Neural cell (in vitro differentiated cells): ENCODE data around the gene PKN2. TPM values are rescaled to one million over a fixed set of nuclear protein-coding genes. Genes with fewer than 3 reads are reported as not detected.

Source experiments
- H2AFZ ChIP-seq: fragments of 200-600, 300-800 bp; sonication (generic), shearing (Covaris generic); 2 replicates; pipeline ENCODE4 v1.6.0; 2014; ENCODE audit warnings: low read depth, mild to moderate bottlenecking, antibody characterized with exemption, low read length, moderate library complexity
- H3F3A ChIP-seq: fragments of 200-600 bp; shearing (Covaris generic); 2 replicates; pipeline ENCODE4 v1.6.1; 2016; ENCODE audit warnings: mild to moderate bottlenecking, moderate library complexity, mixed read lengths, antibody characterized with exemption, low read length; ENCODE audit not compliant: insufficient read depth, poor library complexity, severe bottlenecking
- H3K27ac ChIP-seq: fragments of 200-600, 300-800 bp; sonication (generic), shearing (Covaris generic); 2 replicates; pipeline ENCODE4 v1.5.1; 2014; ENCODE audit warnings: mild to moderate bottlenecking, low read length, moderate library complexity
- H3K27me3 ChIP-seq: fragments of 300-800, 200-600 bp; sonication (generic), shearing (Covaris generic); 2 replicates; pipeline ENCODE4 v1.6.0; 2014; ENCODE audit warnings: mild to moderate bottlenecking, low read depth, low read length, moderate library complexity; ENCODE audit not compliant: insufficient read depth
- H3K36me3 ChIP-seq: fragments of 300-800, 200-600 bp; sonication (generic), shearing (Covaris generic); 2 replicates; pipeline ENCODE4 v1.5.1; 2014; ENCODE audit warnings: mild to moderate bottlenecking, antibody characterized with exemption, low read length, moderate library complexity; ENCODE audit not compliant: insufficient read depth
- H3K4me2 ChIP-seq: fragments of 300-800, 200-600 bp; sonication (generic), shearing (Covaris generic); 2 replicates; pipeline ENCODE4 v1.6.0; 2014; ENCODE audit warnings: mild to moderate bottlenecking, low read length
- H3K4me3 ChIP-seq: fragments of 300-800, 200-600 bp; sonication (generic), shearing (Covaris generic); 2 replicates; pipeline ENCODE4 v1.5.1; 2014; ENCODE audit warnings: mild to moderate bottlenecking, low read length, moderate library complexity
- H3K79me2 ChIP-seq: fragments of 200-600 bp; shearing (Covaris generic); replicated peaks from 2 replicates; pipeline ENCODE4 v1.6.0; 2014; ENCODE audit warnings: mild to moderate bottlenecking, low read length, moderate library complexity; ENCODE audit not compliant: insufficient read depth
- H3K9ac ChIP-seq: fragments of 300-800, 200-600 bp; sonication (generic), shearing (Covaris generic); 2 replicates; pipeline ENCODE4 v1.6.1; 2016; ENCODE audit warnings: mild to moderate bottlenecking, low read length, mixed read lengths
- H3K9me2 ChIP-seq: fragments of 200-600 bp; shearing (Covaris generic); 2 replicates; pipeline ENCODE4 v1.6.1; 2016; ENCODE audit warnings: mild to moderate bottlenecking, low read length, mixed read lengths; ENCODE audit not compliant: insufficient read depth
- H3K9me3 ChIP-seq: fragments of 200-600, 300-800 bp; sonication (generic), shearing (Covaris generic); 2 replicates; pipeline ENCODE4 v1.6.1; 2016; ENCODE audit warnings: mild to moderate bottlenecking, mixed run types, low read length, moderate library complexity, mixed read lengths
- H4K20me1 ChIP-seq: fragments of 200-600 bp; shearing (Covaris generic); 2 replicates; pipeline ENCODE4 v1.6.1; 2016; ENCODE audit warnings: mild to moderate bottlenecking, mixed run types; ENCODE audit not compliant: insufficient read depth
- EP300 ChIP-seq: fragments of 450-650 bp; conservative IDR thresholded peaks from 2 replicates; pipeline ENCODE4 v1.6.1; 2014; ENCODE audit warnings: antibody characterized with exemption, mild to moderate bottlenecking, moderate library complexity; ENCODE audit not compliant: poor library complexity, severe bottlenecking
- EZH2 ChIP-seq: fragments of 200-600, 300-800 bp; shearing (Covaris generic), sonication (generic); IDR thresholded peaks from 2 replicates; pipeline ENCODE4 v1.6.1; 2014; ENCODE audit warnings: antibody characterized with exemption, low read length, borderline replicate concordance, mild to moderate bottlenecking; ENCODE audit not compliant: insufficient read depth, poor library complexity, severe bottlenecking
- MXI1 ChIP-seq: fragments of 450-650 bp; conservative IDR thresholded peaks from 2 replicates; pipeline ENCODE4 v1.6.1; 2014; ENCODE audit warnings: antibody characterized with exemption, mild to moderate bottlenecking; ENCODE audit not compliant: poor library complexity, severe bottlenecking
- POLR2AphosphoS5 ChIP-seq: IDR thresholded peaks from 2 replicates; pipeline ENCODE4 v1.6.1; 2012
- RAD21 ChIP-seq: fragments of 450-650 bp; conservative IDR thresholded peaks from 2 replicates; pipeline ENCODE4 v1.6.1; 2014; ENCODE audit warnings: antibody characterized with exemption, mild to moderate bottlenecking, moderate library complexity
- SMC3 ChIP-seq: fragments of 450-650 bp; conservative IDR thresholded peaks from 2 replicates; pipeline ENCODE4 v1.6.1; 2014; ENCODE audit warnings: antibody characterized with exemption, mild to moderate bottlenecking, moderate library complexity; ENCODE audit not compliant: poor library complexity
- TAF1 ChIP-seq: IDR thresholded peaks from 2 replicates; pipeline ENCODE4 v1.6.1; 2012; ENCODE audit warnings: low read depth
- polyA plus RNA-seq: library from polyadenylated mRNA; depleted of rRNA; stranded (reverse); fragments of >200 nt; gene quantifications from 2 replicates; pipeline ENCODE4 v1.2.3, GENCODE V29; 2014
- TF ChIP-seq, protein P1 (sequence below): fragments of 450-650 bp; IDR thresholded peaks from 2 replicates; pipeline ENCODE4 v1.5.1; 2014; ENCODE audit warnings: antibody characterized with exemption, mild to moderate bottlenecking, moderate library complexity; ENCODE audit not compliant: poor library complexity, severe bottlenecking

The PKN2 gene
- polyA plus RNA-seq, 1 donor from 2014 or later = 38.4 TPM

DNA sequence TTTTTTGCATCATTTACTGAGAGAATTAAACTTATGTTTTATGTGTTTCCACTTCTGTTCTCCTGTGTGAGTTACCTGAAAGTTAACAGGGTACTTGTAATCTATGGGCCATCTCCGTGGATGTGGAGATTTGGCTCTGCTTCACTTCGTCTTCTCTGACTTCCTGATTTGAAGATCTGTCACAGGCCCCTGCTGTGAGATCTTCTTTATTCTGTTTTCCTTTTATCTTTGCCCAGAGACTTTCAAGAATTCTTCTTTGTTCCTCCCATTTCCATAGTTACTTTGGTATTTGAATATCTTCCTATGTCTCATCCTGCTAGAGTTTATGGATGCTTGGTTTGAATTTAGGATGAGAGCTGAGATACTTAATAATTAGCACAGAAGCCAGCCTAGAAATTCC, 35.4 kb upstream of the PKN2 start:
- Histone ChIP-seq H4K20me1 (no peaks in the 10 kb centered on the region), H2AFZ (no peak overlapping the region), H3K79me2 (no peaks in the 10 kb centered on the region), H3K27ac (no peak overlapping the region), H3K36me3 (no peaks in the 10 kb centered on the region), H3K9ac (no peak overlapping the region), H3K9me3 (no peaks in the 10 kb centered on the region), H3K4me3 (no peak overlapping the region), H3K9me2 (no peaks in the 10 kb centered on the region), H3F3A (no peaks in the 10 kb centered on the region), H3K27me3 (no peaks in the 10 kb centered on the region), H3K4me2 (no peak overlapping the region)
- TF ChIP-seq EZH2 (no peak), TAF1 (no peak), POLR2AphosphoS5 (no peak), MXI1 (no peak)

DNA sequence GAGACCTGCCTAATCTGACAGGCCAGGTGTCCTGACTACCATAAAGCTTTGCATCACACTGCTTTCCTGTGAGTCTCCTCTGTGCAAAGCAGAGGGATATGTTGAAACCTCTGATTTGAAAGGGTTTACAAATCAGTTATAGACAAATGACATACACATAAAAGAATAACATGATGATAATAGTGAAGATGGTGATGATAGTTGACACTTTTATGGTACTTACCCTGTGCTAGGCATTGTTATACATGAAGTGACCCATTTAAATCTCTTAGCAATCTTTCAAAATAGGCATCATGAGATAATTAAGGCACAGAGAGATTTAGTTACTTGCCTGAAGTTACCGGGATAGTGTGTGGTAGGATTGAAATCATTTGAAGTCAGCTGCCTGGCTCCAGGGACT, 34.1 kb upstream of the PKN2 start:
- H3K27me3 ChIP-seq = no peaks in the 10 kb centered on the region
- no peaks in the 10 kb centered on the region for H3K9me2 ChIP-seq
- no peak overlapping the region for H2AFZ ChIP-seq
- no peak overlapping the region for H3K4me2 ChIP-seq
- TF ChIP-seq EP300 (peak; percentile 91), EZH2 (no peak), SMC3 (no peak), POLR2AphosphoS5 (peak; percentile 68)
- H3F3A ChIP-seq = no peaks in the 10 kb centered on the region
- no peak overlapping the region for H3K9ac ChIP-seq
- no peaks in the 10 kb centered on the region for H3K9me3 ChIP-seq
- no peaks in the 10 kb centered on the region for H4K20me1 ChIP-seq
- no peaks in the 10 kb centered on the region for H3K79me2 ChIP-seq
- H3K27ac ChIP-seq = no peak overlapping the region
- no peaks in the 10 kb centered on the region for H3K36me3 ChIP-seq
- H3K4me3 ChIP-seq = no peak overlapping the region

DNA sequence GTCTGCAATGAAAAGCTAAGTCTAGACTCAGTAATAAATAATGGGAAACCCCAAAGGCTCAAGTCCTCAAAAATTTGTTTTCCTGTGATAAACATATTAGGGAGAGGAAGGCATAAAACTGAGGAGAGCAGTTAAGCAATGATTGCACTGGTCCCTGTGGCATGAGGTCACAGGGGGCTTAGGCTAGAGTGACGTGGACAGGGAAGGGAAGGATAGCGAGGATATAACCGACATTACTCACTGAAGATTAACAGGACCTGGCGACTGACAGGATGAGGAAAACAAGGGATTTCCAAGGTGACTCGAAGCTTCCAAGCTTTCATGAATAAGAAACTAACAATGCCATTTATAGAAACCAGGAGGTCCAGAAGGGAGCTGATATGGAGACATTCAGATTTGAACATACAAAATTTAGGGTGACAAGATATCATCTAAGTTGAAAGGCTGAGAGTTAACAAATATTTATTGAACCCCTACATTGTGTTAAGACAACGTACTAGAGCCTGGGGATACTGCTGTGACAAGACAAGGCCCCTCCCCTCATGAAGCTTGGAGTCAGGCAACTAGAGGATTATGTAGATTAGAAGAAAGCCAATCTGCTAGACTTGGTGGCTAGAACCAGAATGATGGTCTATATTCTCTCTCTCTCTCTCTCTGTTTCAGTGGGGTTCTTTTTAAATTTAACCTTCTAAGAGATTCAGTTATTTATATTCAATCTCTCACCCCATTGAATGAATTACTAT, 33.2 kb upstream of the PKN2 start:
- no peaks in the 10 kb centered on the region for H3K9me2 ChIP-seq
- no peak overlapping the region for H3K4me3 ChIP-seq
- H2AFZ ChIP-seq = no peak overlapping the region
- no peak overlapping the region for H3K4me2 ChIP-seq
- H3K27me3 ChIP-seq = no peaks in the 10 kb centered on the region
- no peaks in the 10 kb centered on the region for H4K20me1 ChIP-seq
- no peak overlapping the region for H3K9ac ChIP-seq
- no peaks in the 10 kb centered on the region for H3K36me3 ChIP-seq
- no peak for TF ChIP-seq RAD21
- TF ChIP-seq MXI1 = no peak
- TF ChIP-seq, protein P1, sequence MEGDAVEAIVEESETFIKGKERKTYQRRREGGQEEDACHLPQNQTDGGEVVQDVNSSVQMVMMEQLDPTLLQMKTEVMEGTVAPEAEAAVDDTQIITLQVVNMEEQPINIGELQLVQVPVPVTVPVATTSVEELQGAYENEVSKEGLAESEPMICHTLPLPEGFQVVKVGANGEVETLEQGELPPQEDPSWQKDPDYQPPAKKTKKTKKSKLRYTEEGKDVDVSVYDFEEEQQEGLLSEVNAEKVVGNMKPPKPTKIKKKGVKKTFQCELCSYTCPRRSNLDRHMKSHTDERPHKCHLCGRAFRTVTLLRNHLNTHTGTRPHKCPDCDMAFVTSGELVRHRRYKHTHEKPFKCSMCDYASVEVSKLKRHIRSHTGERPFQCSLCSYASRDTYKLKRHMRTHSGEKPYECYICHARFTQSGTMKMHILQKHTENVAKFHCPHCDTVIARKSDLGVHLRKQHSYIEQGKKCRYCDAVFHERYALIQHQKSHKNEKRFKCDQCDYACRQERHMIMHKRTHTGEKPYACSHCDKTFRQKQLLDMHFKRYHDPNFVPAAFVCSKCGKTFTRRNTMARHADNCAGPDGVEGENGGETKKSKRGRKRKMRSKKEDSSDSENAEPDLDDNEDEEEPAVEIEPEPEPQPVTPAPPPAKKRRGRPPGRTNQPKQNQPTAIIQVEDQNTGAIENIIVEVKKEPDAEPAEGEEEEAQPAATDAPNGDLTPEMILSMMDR = no peak
- TF ChIP-seq EP300 = no peak
- TF ChIP-seq SMC3 = no peak
- TF ChIP-seq EZH2 = no peak
- no peak for TF ChIP-seq TAF1
- H3K27ac ChIP-seq = no peak overlapping the region
- H3K79me2 ChIP-seq = no peaks in the 10 kb centered on the region
- H3F3A ChIP-seq = no peaks in the 10 kb centered on the region
- H3K9me3 ChIP-seq = no peaks in the 10 kb centered on the region
